MM.1S (cell line): ENCODE results near the gene PPM1E.
"Not testable (repeated sequence)": the region's sequence is repeated elsewhere in the genome, so short reads cannot be mapped to it uniquely, and the experiment has no call there.

ENCODE experiments used
- CTCF ChIP-seq: fragments of 300-600 bp; sonication (generic); IDR thresholded peaks from 2 replicates; pipeline ENCODE4 v1.5.1; 2016; ENCODE audit warnings: antibody characterized with exemption, low read length, mixed read lengths
- EZH2phosphoT487 ChIP-seq: fragments of 300-600 bp; sonication (generic); IDR thresholded peaks from 2 replicates; pipeline ENCODE4 v1.6.1; 2018; ENCODE audit warnings: antibody characterized with exemption, low read length

- TF ChIP-seq EZH2phosphoT487, CTCF: not testable (repeated sequence)
These were observed 198.7 kb downstream of the PPM1E start for GRCh38 chr17:58954358-58954757.
